PC-9 (cell line): ENCODE measurements around the gene KRTAP10-1.

Source experiments
- EZH2 ChIP-seq: fragments of 200-600 bp; sonication (generic); IDR thresholded peaks from 2 replicates; pipeline ENCODE4 v1.8.0; 2017; ENCODE audit warnings: antibody characterized with exemption, low read depth
- TF ChIP-seq, protein P1 (sequence below): fragments of 200-600 bp; sonication (generic); conservative IDR thresholded peaks from 2 replicates; pipeline ENCODE4 v1.6.1; 2017; ENCODE audit warnings: mixed run types, antibody characterized with exemption, mild to moderate bottlenecking, moderate library complexity

DNA sequence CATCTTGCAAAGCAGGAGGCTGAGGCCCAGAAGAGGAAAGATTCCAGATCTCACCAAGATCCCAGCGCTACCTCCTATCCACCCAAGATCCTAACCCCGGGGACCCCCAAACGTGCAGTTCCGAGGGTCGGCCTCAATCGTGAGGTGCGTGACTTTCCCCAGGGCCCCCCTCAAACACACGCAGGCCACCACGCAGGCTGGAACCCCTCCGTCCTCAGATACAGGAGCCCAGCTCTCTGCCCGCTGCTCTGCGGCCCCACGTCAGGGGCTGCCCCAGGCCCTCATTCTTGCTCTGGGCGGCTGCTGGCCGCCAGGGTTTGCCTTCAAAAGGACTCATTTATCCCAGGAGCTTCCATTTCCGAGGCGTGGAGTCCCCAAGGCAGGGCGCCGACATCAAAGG is 39.9 kb downstream of the KRTAP10-1 start:
- TF ChIP-seq, protein P1, sequence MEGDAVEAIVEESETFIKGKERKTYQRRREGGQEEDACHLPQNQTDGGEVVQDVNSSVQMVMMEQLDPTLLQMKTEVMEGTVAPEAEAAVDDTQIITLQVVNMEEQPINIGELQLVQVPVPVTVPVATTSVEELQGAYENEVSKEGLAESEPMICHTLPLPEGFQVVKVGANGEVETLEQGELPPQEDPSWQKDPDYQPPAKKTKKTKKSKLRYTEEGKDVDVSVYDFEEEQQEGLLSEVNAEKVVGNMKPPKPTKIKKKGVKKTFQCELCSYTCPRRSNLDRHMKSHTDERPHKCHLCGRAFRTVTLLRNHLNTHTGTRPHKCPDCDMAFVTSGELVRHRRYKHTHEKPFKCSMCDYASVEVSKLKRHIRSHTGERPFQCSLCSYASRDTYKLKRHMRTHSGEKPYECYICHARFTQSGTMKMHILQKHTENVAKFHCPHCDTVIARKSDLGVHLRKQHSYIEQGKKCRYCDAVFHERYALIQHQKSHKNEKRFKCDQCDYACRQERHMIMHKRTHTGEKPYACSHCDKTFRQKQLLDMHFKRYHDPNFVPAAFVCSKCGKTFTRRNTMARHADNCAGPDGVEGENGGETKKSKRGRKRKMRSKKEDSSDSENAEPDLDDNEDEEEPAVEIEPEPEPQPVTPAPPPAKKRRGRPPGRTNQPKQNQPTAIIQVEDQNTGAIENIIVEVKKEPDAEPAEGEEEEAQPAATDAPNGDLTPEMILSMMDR = no peak
- TF ChIP-seq EZH2 = no peak
